AG04450 (cell line): ENCODE data around the gene COPRS. TPM values are rescaled to one million over a fixed set of nuclear protein-coding genes. Genes with fewer than 3 reads are reported as not detected.

ENCODE experiments used
- CTCF ChIA-PET: fragments of 300-600, 350-600 bp; formaldehyde crosslinking; extraction: SDS; loops from one replicate; lab custom pipeline; 2022; ENCODE audit warnings: antibody characterized with exemption, inconsistent platforms; lab: Charles Lee
- POLR2A ChIA-PET: fragments of 350-600 bp; formaldehyde crosslinking; extraction: SDS; loops from one replicate; lab custom pipeline; 2021; ENCODE audit warnings: antibody characterized with exemption, inconsistent platforms; lab: Yijun Ruan, JAX
- DNase-seq: peaks from one replicate; pipeline ENCODE4 v3.0.0-alpha.2; 2011; ENCODE audit warnings: low read depth, low spot score
- H3K27ac ChIP-seq: one replicate; pipeline ENCODE4 v1.5.1; 2012; ENCODE audit warnings: low read depth, low read length, control low read depth
- H3K27me3 ChIP-seq: one replicate; pipeline ENCODE4 v1.6.0; 2012; ENCODE audit warnings: low read length; ENCODE audit not compliant: control insufficient read depth, insufficient read depth
- H3K4me3 ChIP-seq: 2 replicates; pipeline ENCODE4 v1.5.1; 2011; ENCODE audit warnings: mild to moderate bottlenecking, low read depth, low read length, control low read depth
- H3K9me3 ChIP-seq: 2 replicates; pipeline ENCODE4 v1.5.1; 2012; ENCODE audit warnings: low read length; ENCODE audit not compliant: control insufficient read depth, insufficient read depth
- CTCF ChIP-seq: IDR thresholded peaks from 2 replicates; pipeline ENCODE4 v1.5.1; 2011; ENCODE audit warnings: low read depth, low read length, control low read depth, inconsistent platforms
- polyA plus RNA-seq: library from polyadenylated mRNA; depleted of rRNA; stranded (reverse); fragments of >200 nt; gene quantifications from 2 replicates; pipeline ENCODE4 v1.2.3, GENCODE V29; 2011

COPRS gene
- polyA plus RNA-seq, 1 experiment, result 61.1 TPM

GRCh38 chr17:31869031-31869430, 10.0 kb upstream of the COPRS start:
- H3K9me3 ChIP-seq, result no peaks in the 10 kb centered on the region
- ChIA-PET CTCF (no interaction called here), POLR2A (no interaction called here)
- no peak for TF ChIP-seq CTCF
- no peaks in the 10 kb centered on the region for H3K27me3 ChIP-seq
- DNase-seq, result no peak
- H3K27ac ChIP-seq, result no peak overlapping the region
- H3K4me3 ChIP-seq, result no peak overlapping the region

DNA sequence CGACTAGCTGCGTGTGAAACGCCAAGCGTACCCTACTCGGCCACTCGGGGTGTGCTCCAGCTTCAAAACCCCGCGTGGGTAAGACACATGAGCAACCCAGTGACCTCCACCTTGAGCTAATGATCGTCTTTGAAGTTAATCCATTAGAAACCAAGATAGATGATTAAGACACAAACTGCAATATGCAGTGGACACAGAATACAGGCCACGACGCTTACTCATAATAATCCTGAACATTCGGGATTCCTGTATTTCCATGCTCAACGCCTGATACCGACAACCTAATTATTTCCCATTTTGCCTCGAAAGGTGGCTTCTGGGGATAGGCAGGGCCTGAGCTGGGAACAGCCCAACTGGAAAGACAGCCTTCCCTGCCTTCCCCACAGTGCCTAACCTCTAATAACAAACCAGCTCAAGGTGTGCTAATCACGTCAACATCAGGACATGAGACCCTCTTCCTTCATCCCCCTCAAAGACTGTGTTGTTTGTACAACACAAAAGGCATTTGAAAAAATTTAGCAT, 504 bp upstream of the COPRS start:
- Histone ChIP-seq H3K4me3 (peak overlapping the region; percentile 55), H3K9me3 (no peaks in the 10 kb centered on the region), H3K27me3 (no peaks in the 10 kb centered on the region), H3K27ac (no peak overlapping the region)
- TF ChIP-seq CTCF, result no peak
- no peak for DNase-seq
- ChIA-PET CTCF (interaction anchor here (1.0 to 1.6 kb wide), 3 partner anchors 17 to 301 kb away, joined by 3 to 8 read pairs (median 5); partner anchors contain the start of gene UTP6), POLR2A (interaction anchor here (0.9 kb wide), 1 partner anchor 42 kb away, joined by 3 read pairs; the partner anchor contains the start of gene UTP6)

DNA sequence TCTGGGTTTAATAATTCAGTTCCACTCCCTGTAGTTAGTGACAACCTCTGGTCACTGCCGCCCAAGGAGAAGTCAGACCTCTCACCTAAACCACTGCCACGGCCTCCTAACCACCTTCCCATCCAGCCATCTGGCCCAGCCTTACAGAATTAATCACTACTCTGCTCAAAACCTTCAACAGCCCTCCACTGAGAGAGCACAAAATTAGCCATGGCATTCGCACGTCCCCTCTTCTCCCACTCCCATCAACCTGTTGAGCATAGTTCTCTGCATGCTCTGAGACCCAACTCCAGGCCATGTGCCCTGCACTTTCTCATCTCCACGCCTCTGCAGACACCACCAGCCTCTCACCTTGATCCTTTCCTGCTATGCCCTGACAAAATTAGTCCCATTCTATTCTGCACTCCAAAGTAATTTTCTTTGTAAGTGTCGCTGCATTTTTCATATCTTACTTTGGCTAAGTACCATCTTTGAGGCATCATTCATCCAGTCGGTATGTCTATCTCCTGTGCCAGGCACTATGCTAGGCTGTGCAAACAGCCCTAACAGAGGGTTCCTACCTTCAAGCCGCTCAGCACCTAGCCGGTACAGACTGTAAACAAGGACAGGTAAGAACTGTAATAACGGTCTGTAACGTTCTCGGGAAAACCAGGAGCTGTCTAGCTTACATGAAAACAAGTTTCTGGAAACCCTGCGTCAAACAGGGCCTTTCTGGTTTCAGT, 963 bp downstream of the COPRS start:
- DNase-seq, result no peak
- Histone ChIP-seq H3K27me3 (no peaks in the 10 kb centered on the region), H3K27ac (no peak overlapping the region), H3K9me3 (no peaks in the 10 kb centered on the region), H3K4me3 (peak overlapping the region; percentile 78)
- ChIA-PET CTCF (interaction anchor here (1.0 to 1.5 kb wide), 2 partner anchors 15 to 300 kb away, joined by 3 to 5 read pairs; no protein-coding TSS in a partner anchor), POLR2A (no interaction called here)
- TF ChIP-seq CTCF, result no peak

DNA sequence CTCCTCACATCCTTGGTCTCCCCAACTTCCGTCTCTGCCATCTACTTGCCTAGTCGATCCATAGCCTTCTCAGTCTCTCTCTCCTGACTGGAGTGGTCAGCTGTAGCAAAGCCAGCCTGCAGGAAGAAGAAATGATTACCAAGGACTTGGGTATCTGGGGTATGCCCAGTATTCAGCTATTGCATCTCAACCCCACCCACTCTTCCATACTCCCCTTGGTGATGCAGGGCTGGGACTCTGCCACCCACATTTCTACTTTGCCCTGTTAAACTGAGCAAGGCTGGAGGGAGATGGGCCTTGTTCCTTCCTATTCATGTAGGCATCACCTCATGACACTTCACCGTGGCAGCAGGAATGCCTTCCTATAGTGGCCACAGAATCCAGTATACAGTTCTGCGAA, 2.3 kb downstream of the COPRS start:
- Histone ChIP-seq H3K27me3 (no peaks in the 10 kb centered on the region), H3K9me3 (no peaks in the 10 kb centered on the region), H3K4me3 (no peak overlapping the region), H3K27ac (no peak overlapping the region)
- DNase-seq, result no peak
- CTCF ChIA-PET, result interaction anchor here (0.7 to 1.5 kb wide), 3 partner anchors 45 to 420 kb away, joined by 3 to 4 read pairs (median 4); partner anchors contain the start of gene UTP6
- POLR2A ChIA-PET, result interaction anchor here (0.6 kb wide), 1 partner anchor 13 kb away, joined by 5 read pairs; no protein-coding TSS in a partner anchor
- TF ChIP-seq CTCF, result no peak

GRCh38 chr17:31854672-31855071, 4.4 kb downstream of the COPRS start:
- CTCF ChIA-PET, result interaction anchor here (0.6 to 1.8 kb wide), 6 partner anchors 12 to 884 kb away, joined by 3 to 10 read pairs (median 3); partner anchors contain the start of gene RNF135
- H3K4me3 ChIP-seq, result no peak overlapping the region
- no peak for DNase-seq
- POLR2A ChIA-PET, result no interaction called here
- no peaks in the 10 kb centered on the region for H3K27me3 ChIP-seq
- H3K9me3 ChIP-seq, result no peaks in the 10 kb centered on the region
- no peak overlapping the region for H3K27ac ChIP-seq
- no peak for TF ChIP-seq CTCF
